Endothelial cell (in vitro differentiated cells): ENCODE results near the gene GRAMD4. TPM values are rescaled to one million over a fixed set of nuclear protein-coding genes. Genes with fewer than 3 reads are reported as not detected.

Experiments used
- DNase-seq: peaks from one replicate; pipeline ENCODE4 v3.0.0; 2021; ENCODE audit warnings: low spot score
- H3K27ac Mint-ChIP-seq: one replicate; pipeline ENCODE4 v1.8.0; 2021; ENCODE audit warnings: mixed read lengths, inconsistent platforms; ENCODE audit not compliant: unreplicated experiment
- H3K27me3 Mint-ChIP-seq: one replicate; pipeline ENCODE4 v1.8.0; 2021; ENCODE audit warnings: mild to moderate bottlenecking, moderate library complexity, mixed read lengths, inconsistent platforms; ENCODE audit not compliant: unreplicated experiment
- H3K36me3 Mint-ChIP-seq: one replicate; pipeline ENCODE4 v1.8.0; 2021; ENCODE audit warnings: mild to moderate bottlenecking, low read depth, mixed read lengths, inconsistent platforms; ENCODE audit not compliant: unreplicated experiment
- H3K4me1 Mint-ChIP-seq: one replicate; pipeline ENCODE4 v1.8.0; 2021; ENCODE audit warnings: mild to moderate bottlenecking, mixed read lengths, inconsistent platforms; ENCODE audit not compliant: unreplicated experiment
- H3K4me3 Mint-ChIP-seq: one replicate; pipeline ENCODE4 v1.8.0; 2021; ENCODE audit warnings: mild to moderate bottlenecking, mixed read lengths, inconsistent platforms; ENCODE audit not compliant: unreplicated experiment
- H3K9me3 Mint-ChIP-seq: one replicate; pipeline ENCODE4 v1.8.0; 2021; ENCODE audit warnings: mixed read lengths, inconsistent platforms; ENCODE audit not compliant: unreplicated experiment
- total RNA-seq: library from RNA; stranded (reverse); fragmentation: NEBNext Ultra II Directional; extraction: Animal tissue kit (Norgen Biotek cat#: 25700); gene quantifications from one replicate; pipeline ENCODE4 v1.2.1, GENCODE V29; 2021; ENCODE audit not compliant: unreplicated experiment
- TF ChIP-seq, protein P1 (sequence below): fragments of 200-600 bp; sonication (generic); IDR thresholded peaks from one replicate; pipeline ENCODE4 v1.5.0; 2021; ENCODE audit warnings: antibody characterized with exemption; ENCODE audit not compliant: unreplicated experiment

GRAMD4 gene
- total RNA-seq, 1 donor from 2014 or later: 42.7 TPM

- Mint-ChIP-seq H3K4me3 (peak overlapping the region; percentile 9), H3K9me3 (no peaks in the 10 kb centered on the region), H3K36me3 (peaks cover 39% of the 10 kb centered on the region), H3K4me1 (no peaks in the 10 kb centered on the region), H3K27ac (no peak overlapping the region), H3K27me3 (no peaks in the 10 kb centered on the region)
- TF ChIP-seq, protein P1, sequence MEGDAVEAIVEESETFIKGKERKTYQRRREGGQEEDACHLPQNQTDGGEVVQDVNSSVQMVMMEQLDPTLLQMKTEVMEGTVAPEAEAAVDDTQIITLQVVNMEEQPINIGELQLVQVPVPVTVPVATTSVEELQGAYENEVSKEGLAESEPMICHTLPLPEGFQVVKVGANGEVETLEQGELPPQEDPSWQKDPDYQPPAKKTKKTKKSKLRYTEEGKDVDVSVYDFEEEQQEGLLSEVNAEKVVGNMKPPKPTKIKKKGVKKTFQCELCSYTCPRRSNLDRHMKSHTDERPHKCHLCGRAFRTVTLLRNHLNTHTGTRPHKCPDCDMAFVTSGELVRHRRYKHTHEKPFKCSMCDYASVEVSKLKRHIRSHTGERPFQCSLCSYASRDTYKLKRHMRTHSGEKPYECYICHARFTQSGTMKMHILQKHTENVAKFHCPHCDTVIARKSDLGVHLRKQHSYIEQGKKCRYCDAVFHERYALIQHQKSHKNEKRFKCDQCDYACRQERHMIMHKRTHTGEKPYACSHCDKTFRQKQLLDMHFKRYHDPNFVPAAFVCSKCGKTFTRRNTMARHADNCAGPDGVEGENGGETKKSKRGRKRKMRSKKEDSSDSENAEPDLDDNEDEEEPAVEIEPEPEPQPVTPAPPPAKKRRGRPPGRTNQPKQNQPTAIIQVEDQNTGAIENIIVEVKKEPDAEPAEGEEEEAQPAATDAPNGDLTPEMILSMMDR: no peak
- no peak for DNase-seq
Observed at GRCh38 chr22:46694416-46695170, 74.4 kb downstream of the GRAMD4 start.

- H3K9me3 Mint-ChIP-seq: no peaks in the 10 kb centered on the region
- no peaks in the 10 kb centered on the region for H3K4me1 Mint-ChIP-seq
- no peaks in the 10 kb centered on the region for H3K27me3 Mint-ChIP-seq
- TF ChIP-seq, protein P1: no peak
- no peak for DNase-seq
- no peak overlapping the region for H3K27ac Mint-ChIP-seq
- peaks cover 35% of the 10 kb centered on the region for H3K36me3 Mint-ChIP-seq
- no peak overlapping the region for H3K4me3 Mint-ChIP-seq
Observed at GRCh38 chr22:46695346-46696228, 75.4 kb downstream of the GRAMD4 start.

DNA sequence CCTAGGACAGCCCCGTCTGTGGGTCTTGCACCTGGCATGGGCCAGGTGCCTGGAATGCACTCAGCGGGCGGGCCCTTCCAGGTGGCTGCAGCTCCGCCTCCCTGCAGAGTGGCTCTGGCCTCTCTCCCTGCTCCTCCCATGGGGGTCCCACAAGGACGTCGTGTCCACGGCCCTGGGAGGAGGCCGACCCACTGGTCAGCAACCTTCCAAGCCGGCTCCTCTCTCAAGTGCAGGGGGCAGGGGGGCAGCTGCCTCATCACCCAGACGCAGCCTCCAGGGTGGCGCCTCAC, 76.0 kb downstream of the GRAMD4 start:
- TF ChIP-seq, protein P1: no peak
- Mint-ChIP-seq H3K9me3 (no peaks in the 10 kb centered on the region), H3K27me3 (no peaks in the 10 kb centered on the region), H3K36me3 (peaks cover 33% of the 10 kb centered on the region), H3K27ac (no peak overlapping the region), H3K4me3 (no peak overlapping the region), H3K4me1 (no peaks in the 10 kb centered on the region)
- DNase-seq: no peak

DNA sequence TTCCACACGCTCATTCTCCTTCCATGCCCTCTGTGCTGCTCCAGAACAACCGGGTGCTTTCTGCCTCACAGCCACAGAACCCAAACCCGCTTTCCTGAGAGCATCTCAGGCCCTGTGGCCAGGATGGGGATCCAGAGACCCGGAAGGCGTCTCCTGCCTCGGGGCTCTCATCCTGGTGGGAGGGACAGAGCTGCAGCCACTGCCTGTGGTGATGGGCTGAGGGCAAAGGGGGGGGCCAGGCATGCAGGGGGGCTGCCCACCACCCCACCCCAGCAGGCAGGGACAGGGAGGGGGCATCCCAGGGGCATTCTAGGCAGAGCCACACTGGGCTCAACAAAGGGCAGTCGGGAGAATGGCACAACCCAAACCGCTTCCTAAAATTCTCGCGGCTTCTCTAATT, 76.4 kb downstream of the GRAMD4 start:
- Mint-ChIP-seq H3K4me3 (no peak overlapping the region), H3K27me3 (no peaks in the 10 kb centered on the region), H3K9me3 (no peaks in the 10 kb centered on the region), H3K4me1 (no peaks in the 10 kb centered on the region), H3K36me3 (peaks cover 28% of the 10 kb centered on the region), H3K27ac (no peak overlapping the region)
- TF ChIP-seq, protein P1: no peak
- DNase-seq: no peak
